Epithelial cell of proximal tubule (primary cell): Measurements from ENCODE around the gene CBR4. TPM values are rescaled to one million over a fixed set of nuclear protein-coding genes. Genes with fewer than 3 reads are reported as not detected.
"Not testable (repeated sequence)": the region's sequence is repeated elsewhere in the genome, so short reads cannot be mapped to it uniquely, and the experiment has no call there.

ENCODE experiments used
- DNase-seq: peaks from one replicate; pipeline ENCODE4 v3.0.0-alpha.2; 2011; ENCODE audit warnings: low read depth
- H3K4me3 ChIP-seq: 2 replicates; pipeline ENCODE4 v1.5.1; 2011; ENCODE audit warnings: low read depth, mild to moderate bottlenecking, low read length
- total RNA-seq: library from RNA; depleted of rRNA; stranded (reverse); fragments of >200 nt; gene quantifications from 2 replicates; pipeline ENCODE4 v1.2.3, GENCODE V29; 2015
- TF ChIP-seq, protein P1 (sequence below): conservative IDR thresholded peaks from 2 replicates; pipeline ENCODE4 v1.5.1; 2012; ENCODE audit warnings: low read depth, mild to moderate bottlenecking, low read length

CBR4 gene
- total RNA-seq, 1 donor from 2014 or later = 10.3 TPM

DNA sequence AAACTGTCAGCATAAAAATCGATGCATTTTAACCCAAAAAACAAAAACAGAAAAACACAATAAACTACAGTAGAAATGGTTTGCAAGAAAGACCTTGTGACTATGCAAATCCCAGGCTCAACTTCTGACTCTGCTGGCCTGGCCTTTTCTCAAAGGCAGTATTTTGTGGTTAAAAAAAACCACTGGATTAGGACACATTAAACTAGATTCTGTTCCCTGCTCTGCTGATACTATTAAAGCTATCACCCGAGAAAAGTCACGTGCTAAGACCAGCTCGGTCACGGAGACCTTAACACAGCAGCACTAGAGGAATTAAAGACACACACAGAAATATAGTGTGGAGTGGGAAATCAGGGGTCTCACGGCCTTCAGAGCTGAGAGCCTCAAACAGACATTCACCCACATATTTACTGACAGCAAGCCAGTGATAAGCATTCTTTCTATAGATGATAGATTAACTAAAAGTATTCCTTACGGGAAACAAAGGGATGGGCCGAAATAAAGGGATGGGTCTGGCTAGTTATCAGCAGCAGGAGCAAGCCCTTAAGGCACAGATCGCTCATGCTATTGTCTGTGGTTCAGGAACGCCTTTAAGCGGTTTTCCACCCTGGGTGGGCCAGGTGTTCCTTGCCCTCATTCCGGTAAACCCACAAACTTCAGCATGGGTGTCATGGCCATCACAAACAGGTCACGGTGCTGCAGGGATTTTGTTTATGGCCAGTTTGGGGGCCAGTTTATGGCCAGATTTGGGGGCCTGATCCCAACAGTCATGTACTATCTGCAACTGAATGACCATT is 16.1 kb downstream of the CBR4 start:
- TF ChIP-seq, protein P1, sequence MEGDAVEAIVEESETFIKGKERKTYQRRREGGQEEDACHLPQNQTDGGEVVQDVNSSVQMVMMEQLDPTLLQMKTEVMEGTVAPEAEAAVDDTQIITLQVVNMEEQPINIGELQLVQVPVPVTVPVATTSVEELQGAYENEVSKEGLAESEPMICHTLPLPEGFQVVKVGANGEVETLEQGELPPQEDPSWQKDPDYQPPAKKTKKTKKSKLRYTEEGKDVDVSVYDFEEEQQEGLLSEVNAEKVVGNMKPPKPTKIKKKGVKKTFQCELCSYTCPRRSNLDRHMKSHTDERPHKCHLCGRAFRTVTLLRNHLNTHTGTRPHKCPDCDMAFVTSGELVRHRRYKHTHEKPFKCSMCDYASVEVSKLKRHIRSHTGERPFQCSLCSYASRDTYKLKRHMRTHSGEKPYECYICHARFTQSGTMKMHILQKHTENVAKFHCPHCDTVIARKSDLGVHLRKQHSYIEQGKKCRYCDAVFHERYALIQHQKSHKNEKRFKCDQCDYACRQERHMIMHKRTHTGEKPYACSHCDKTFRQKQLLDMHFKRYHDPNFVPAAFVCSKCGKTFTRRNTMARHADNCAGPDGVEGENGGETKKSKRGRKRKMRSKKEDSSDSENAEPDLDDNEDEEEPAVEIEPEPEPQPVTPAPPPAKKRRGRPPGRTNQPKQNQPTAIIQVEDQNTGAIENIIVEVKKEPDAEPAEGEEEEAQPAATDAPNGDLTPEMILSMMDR = no peak
- H3K4me3 ChIP-seq = no peak overlapping the region
- DNase-seq = peak; percentile 22

DNA sequence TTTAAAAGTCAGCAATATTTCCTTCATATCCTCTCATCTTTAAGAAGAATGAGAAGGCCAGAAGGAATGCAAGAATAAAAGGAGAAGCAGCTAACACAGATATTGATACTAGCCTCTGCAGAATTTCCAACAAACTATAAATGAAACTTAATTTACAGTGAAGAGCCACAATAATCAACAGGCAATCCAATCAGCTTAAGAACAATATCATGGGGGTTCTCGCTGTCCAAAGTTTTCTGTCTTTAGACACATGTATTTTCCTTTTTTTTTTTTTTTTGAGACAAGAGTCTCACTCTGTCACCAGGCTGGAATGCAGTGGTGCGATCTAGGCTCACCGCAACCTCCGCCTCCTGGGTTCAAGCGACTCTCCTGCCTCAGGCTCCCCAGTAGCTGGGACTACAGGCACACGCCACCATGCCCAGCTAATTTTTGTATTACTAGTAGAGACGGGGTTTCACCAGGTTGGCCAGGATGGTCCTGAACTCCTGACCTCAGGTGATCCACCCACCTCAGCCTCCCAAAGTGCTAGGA is 17.0 kb downstream of the CBR4 start:
- H3K4me3 ChIP-seq, DNase-seq: not testable (repeated sequence)

DNA sequence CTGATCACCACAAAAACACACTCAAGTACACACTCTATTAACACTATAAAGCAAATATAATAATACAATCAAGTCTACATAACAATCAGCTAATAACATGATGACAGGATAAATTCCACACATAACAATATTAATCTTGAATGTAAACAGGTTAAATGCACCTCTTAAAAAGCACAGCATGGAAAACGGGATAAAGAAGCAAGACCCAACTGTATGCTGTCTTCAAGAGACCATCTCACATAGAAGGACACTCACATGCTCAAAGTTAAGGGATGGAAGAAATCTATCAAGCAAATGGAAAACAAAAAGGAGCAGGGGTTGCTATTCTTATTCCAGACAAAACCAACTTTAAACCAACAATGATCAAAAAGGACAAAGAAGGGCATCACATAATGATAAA is 28.1 kb downstream of the CBR4 start:
- H3K4me3 ChIP-seq = no peak overlapping the region
- TF ChIP-seq, protein P1 = no peak
- DNase-seq = no peak

DNA sequence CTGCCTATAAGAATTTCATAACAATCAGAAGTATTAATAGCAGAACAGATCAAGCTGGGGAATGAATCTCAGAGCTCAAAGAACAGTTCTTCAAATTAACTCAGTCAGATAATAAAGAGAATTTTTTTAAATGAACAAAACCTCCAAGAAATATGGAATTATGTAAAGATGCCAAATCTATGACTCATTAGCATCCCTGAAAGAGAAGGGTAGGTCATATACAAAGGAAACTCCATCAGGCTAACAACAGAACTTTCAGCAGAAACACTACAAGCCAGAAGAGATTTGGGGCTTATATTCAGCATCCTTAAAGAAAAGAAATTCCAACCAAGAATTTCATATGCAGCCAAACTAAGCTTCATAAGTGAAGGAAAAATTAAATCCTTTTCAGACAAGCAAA is 28.6 kb downstream of the CBR4 start:
- DNase-seq = no peak
- TF ChIP-seq, protein P1 = no peak
- no peak overlapping the region for H3K4me3 ChIP-seq

DNA sequence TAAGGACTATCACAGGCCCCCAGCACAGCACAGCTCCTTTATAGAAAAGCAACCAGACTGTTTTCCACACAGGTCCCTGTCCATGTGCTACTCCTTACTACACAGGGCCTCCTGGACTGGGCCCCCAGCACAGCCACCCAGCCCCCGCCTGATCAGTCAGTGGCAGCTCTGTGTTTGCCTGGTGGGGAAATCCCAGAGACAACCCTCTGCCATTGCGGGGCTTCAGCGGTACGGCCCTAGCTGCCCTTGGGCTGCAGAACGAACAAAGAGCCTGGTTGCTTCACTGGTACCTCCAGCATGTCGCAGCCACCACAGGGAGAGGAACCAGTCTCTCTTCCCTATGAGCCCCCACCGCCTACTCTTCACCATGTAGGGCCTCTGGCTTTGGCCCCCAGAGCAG is 30.7 kb downstream of the CBR4 start:
- no peak overlapping the region for H3K4me3 ChIP-seq
- TF ChIP-seq, protein P1 = no peak
- DNase-seq = no peak

DNA sequence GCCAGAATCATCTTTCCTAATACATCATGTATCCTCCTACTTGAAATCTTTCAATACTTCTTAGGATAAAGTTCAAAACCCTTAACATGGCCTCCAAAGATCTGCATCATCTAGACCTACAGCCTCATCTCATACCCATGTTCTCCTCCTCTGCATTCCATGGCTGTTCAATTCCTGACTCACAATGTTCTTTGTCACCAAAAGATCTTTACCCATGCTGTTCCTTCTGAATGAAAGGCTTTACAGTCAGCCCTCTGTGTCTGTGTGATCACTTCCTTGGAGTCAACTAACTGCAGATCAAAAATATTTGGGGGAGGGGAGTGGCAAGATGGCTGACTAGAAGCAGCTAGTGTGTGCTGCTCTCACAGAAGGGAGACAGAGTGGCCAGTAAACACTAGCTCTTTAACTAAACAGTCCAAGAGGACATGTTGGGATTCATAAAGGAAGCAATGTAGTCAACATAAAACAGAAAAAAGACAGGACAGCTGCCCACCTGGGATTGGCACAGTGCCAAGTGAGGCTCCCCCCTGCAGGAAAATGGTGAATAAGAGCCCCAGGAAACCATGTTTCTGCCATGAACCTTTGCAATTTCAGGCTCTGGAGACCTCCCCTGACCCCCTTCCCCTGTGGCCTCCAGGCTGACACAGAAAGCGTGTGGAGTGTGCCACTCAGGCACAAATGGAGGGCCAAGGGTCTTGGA is 31.9 kb downstream of the CBR4 start:
- no peak for DNase-seq
- no peak overlapping the region for H3K4me3 ChIP-seq
- TF ChIP-seq, protein P1 = no peak

DNA sequence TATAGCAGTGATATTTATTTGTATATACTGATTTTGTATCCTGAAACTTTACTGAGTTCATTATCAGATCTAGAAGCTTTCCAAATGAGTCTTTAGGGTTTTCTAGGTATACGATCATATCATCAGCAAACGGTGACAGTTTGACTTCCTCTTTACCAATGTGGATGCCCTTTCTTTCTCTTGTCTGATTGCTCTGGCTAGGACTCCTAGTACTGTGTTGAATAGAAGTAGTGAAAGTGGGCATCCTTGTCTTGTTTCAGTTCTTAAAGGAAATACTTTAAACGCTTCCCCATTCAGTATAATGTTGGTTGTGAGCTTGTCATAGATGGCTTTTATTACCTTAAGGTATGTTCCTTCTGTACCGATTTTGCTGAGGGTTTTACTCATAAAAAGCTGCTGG is 37.5 kb downstream of the CBR4 start:
- DNase-seq = no peak
- no peak overlapping the region for H3K4me3 ChIP-seq
- TF ChIP-seq, protein P1 = no peak
